A549 (cell line): ENCODE measurements around the gene PLEKHM2. TPM values are rescaled to one million over a fixed set of nuclear protein-coding genes. Genes with fewer than 3 reads are reported as not detected.

ENCODE experiments used
- ATAC-seq, 2 experiments: fragments of 200-7000 bp in 1 of 2; fragments of >200 bp in 1 of 2; cut with Nextera tagmentation in 1 of 2; cut with Tn5 transposase in 1 of 2; 3 replicates each; pipeline versions ENCODE4 v1.8.0 to v1.9.1; 2018 to 2020; ENCODE audit warnings: mild to moderate bottlenecking in 1 of 2, moderate library complexity in 1 of 2
- CTCF ChIA-PET: fragments of 300-600 bp; sonication (Branson Sonifier 250); formaldehyde crosslinking; extraction: SDS; loops from one replicate; lab custom pipeline; 2021; ENCODE audit warnings: antibody characterized with exemption, inconsistent platforms; lab: Yijun Ruan, JAX
- POLR2A ChIA-PET: fragments of 350-600 bp; formaldehyde crosslinking; extraction: SDS; loops from one replicate; lab custom pipeline; 2021; ENCODE audit warnings: antibody characterized with exemption, inconsistent platforms; lab: Yijun Ruan, JAX
- DNase-seq, 2 experiments: peaks; one replicate each; pipeline versions ENCODE4 v3.0.0 to v3.0.0-alpha.2; 2011 to 2016; ENCODE audit warnings: low read depth in 1 of 2, low spot score in 1 of 2
- FAIRE-seq: peaks from 2 replicates; lab custom pipeline; 2011; peaks lifted over from hg19 to GRCh38; lab: Jason Lieb, UNC
- H3K27ac ChIP-seq, 2 experiments: fragments of >200 bp; sonication (Bioruptor Twin); formaldehyde crosslinking; 3 replicates each; pipeline ENCODE4 v1.5.1; 2016 to 2017
- H3K4me1 ChIP-seq: fragments of >200 bp; sonication (Bioruptor Twin); formaldehyde crosslinking; 3 replicates; pipeline ENCODE4 v1.6.1; 2016
- H3K4me2 ChIP-seq: fragments of >200 bp; sonication (Bioruptor Twin); formaldehyde crosslinking; 3 replicates; pipeline ENCODE4 v1.6.1; 2016
- H3K4me3 ChIP-seq: fragments of >200 bp; sonication (Bioruptor Twin); formaldehyde crosslinking; 3 replicates; pipeline ENCODE4 v1.5.1; 2016
- H3K9me3 ChIP-seq: fragments of >200 bp; sonication (Bioruptor Twin); formaldehyde crosslinking; 3 replicates; pipeline ENCODE4 v1.6.1; 2016
- ATOH8 ChIP-seq: fragments of 250-450 bp; sonication (Bioruptor Pico); IDR thresholded peaks from 2 replicates; pipeline ENCODE4 v1.5.0; 2020; ENCODE audit warnings: low read depth, mild to moderate bottlenecking, moderate library complexity
- CBX8 ChIP-seq: fragments of 200-600 bp; sonication (generic); IDR thresholded peaks from 2 replicates; pipeline ENCODE4 v1.6.1; 2016
- CEBPB ChIP-seq, 2 experiments: fragments of >200 bp in 1 of 2; sonication (Bioruptor Twin) in 1 of 2; formaldehyde crosslinking in 1 of 2; IDR thresholded peaks; 2 replicates each; pipeline ENCODE4 v1.6.1; 2012 to 2016
- CHD4 ChIP-seq: fragments of 200-600 bp; sonication (generic); IDR thresholded peaks from 2 replicates; pipeline ENCODE4 v1.6.1; 2016; ENCODE audit warnings: antibody characterized with exemption, mild to moderate bottlenecking, borderline replicate concordance
- EHMT2 ChIP-seq: fragments of 200-600 bp; sonication (generic); IDR thresholded peaks from 2 replicates; pipeline ENCODE4 v1.6.1; 2016; ENCODE audit warnings: antibody characterized with exemption, low read depth, mild to moderate bottlenecking, moderate library complexity
- FOSL2 ChIP-seq, 2 experiments: fragments of 450-650 bp in 1 of 2; fragments of >200 bp in 1 of 2; sonication (Bioruptor Twin) in 1 of 2; formaldehyde crosslinking; IDR thresholded peaks; 2 replicates each; pipeline versions ENCODE4 v1.5.0 to v1.6.1; 2016 to 2020; ENCODE audit warnings: mild to moderate bottlenecking in 1 of 2, moderate library complexity in 1 of 2
- FOXS1 ChIP-seq: fragments of 250-450 bp; sonication (Bioruptor Pico); IDR thresholded peaks from 2 replicates; pipeline ENCODE4 v1.5.0; 2020; ENCODE audit warnings: mild to moderate bottlenecking, moderate library complexity
- HES2 ChIP-seq: fragments of >200 bp; sonication (Bioruptor Twin); formaldehyde crosslinking; IDR thresholded peaks from 2 replicates; pipeline ENCODE4 v1.6.1; 2016
- HOXB13 ChIP-seq: fragments of 250-450 bp; sonication (Bioruptor Pico); IDR thresholded peaks from 2 replicates; pipeline ENCODE4 v1.5.0; 2020; ENCODE audit warnings: low read depth, mild to moderate bottlenecking, moderate library complexity
- HOXB5 ChIP-seq: fragments of 250-450 bp; sonication (Bioruptor Pico); IDR thresholded peaks from 2 replicates; pipeline ENCODE4 v1.5.0; 2020; ENCODE audit warnings: mild to moderate bottlenecking, moderate library complexity
- KDM1A ChIP-seq: fragments of 200-600 bp; sonication (generic); IDR thresholded peaks from 2 replicates; pipeline ENCODE4 v1.6.1; 2016; ENCODE audit warnings: low read depth, mild to moderate bottlenecking
- KDM5A ChIP-seq: fragments of 200-600 bp; sonication (generic); IDR thresholded peaks from 2 replicates; pipeline ENCODE4 v1.6.1; 2016; ENCODE audit warnings: antibody characterized with exemption, mild to moderate bottlenecking
- MAZ ChIP-seq: fragments of 150-350 bp; IDR thresholded peaks from 2 replicates; pipeline ENCODE4 v1.6.1; 2014; ENCODE audit warnings: antibody characterized with exemption, low read depth, low read length, borderline replicate concordance
- NFE2L2 ChIP-seq: fragments of 150-350 bp; conservative IDR thresholded peaks from 2 replicates; pipeline ENCODE4 v1.6.1; 2014; ENCODE audit warnings: low read length
- RAD21 ChIP-seq, 2 experiments: fragments of >200 bp in 1 of 2; sonication (Bioruptor Twin) in 1 of 2; formaldehyde crosslinking in 1 of 2; IDR thresholded peaks in 1 of 2; conservative IDR thresholded peaks in 1 of 2; 2 replicates in 1 of 2; 3 replicates in 1 of 2; pipeline ENCODE4 v1.6.1; 2012 to 2018; ENCODE audit warnings: inconsistent platforms in 1 of 2
- RFX5 ChIP-seq: fragments of 450-650 bp; IDR thresholded peaks from 2 replicates; pipeline ENCODE4 v1.7.1; 2014; ENCODE audit warnings: antibody characterized with exemption, mild to moderate bottlenecking, moderate library complexity
- SREBF2 ChIP-seq: fragments of 450-650 bp; IDR thresholded peaks from 2 replicates; pipeline ENCODE4 v1.6.1; 2014; ENCODE audit warnings: mild to moderate bottlenecking, moderate library complexity
- ZFP36 ChIP-seq: fragments of 450-650 bp; IDR thresholded peaks from 2 replicates; pipeline ENCODE4 v1.6.1; 2014; ENCODE audit warnings: borderline replicate concordance; ENCODE audit not compliant: partially characterized antibody
- WGBS: methylation state at CpG from one replicate; pipeline ENCODE4 v1.1.6; 2017; ENCODE audit errors: missing lambda C conversion rate; 5-methylcytosine and 5-hydroxymethylcytosine counted together
- polyA plus RNA-seq, 4 experiments: library from polyadenylated mRNA; depleted of rRNA in 3 of 4; stranded (reverse); fragments of >200 nt; fragmentation: RNase III in 1 of 4; extraction: RNeasy Plus Mini Kit Qiagen cat#74134 plus additional on column Dnase treatment in 1 of 4; gene quantifications; 2 replicates in 3 of 4; 3 replicates in 1 of 4; pipeline ENCODE4 v1.2.3, GENCODE V29; 2011 to 2017
- TF ChIP-seq, protein P1 (sequence below): fragments of 200-600 bp; sonication (generic); IDR thresholded peaks from 2 replicates; pipeline ENCODE4 v1.6.1; 2016; ENCODE audit warnings: antibody characterized with exemption, mild to moderate bottlenecking, moderate library complexity

PLEKHM2 gene
- polyA plus RNA-seq, 2 of the 4 experiments (the other 2 are of a cell fraction) = 14.7 to 21.5 TPM

DNA sequence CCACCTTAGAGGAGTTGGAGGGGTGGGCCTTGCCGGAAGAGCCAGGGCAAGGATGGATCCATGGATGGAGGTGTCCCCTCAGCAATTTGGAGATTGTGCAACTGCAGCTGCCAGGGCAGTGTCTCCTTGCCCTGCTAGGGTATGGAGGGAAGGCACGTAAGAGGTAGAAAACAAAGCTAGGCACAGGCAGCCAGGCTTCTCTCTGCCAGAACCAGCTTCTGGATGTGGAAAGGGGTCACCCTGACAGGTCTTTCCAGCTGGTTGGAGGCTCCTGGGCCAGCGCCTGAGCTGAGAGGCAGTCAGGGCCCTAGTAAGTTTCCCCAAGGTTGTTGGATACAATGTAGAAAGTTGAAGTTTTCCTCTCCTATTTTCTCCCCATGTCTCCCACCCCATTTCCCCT, 36.7 kb downstream of the PLEKHM2 start:
- no peak for ATAC-seq
- CTCF ChIA-PET = interaction anchor here (1.0 to 5.5 kb wide), 3 partner anchors 10 to 29 kb away, joined by 3 to 31 read pairs (median 3); no protein-coding TSS in a partner anchor
- TF ChIP-seq FOSL2 (IDR thresholded peaks at IDR 0.05) = no peak
- TF ChIP-seq FOSL2 (CRISPR knock-in tag; IDR thresholded peaks at IDR 0.05) = no peak
- TF ChIP-seq MAZ = no peak
- no peak for TF ChIP-seq HOXB5
- TF ChIP-seq EHMT2 = no peak
- TF ChIP-seq CHD4 = no peak
- TF ChIP-seq KDM1A = no peak
- TF ChIP-seq RAD21 (conservative IDR thresholded peaks at IDR 0.05 in 1 of 2, IDR thresholded peaks at IDR 0.05 in 1 of 2) = no peak
- no peak for TF ChIP-seq HOXB13 (CRISPR knock-in tag)
- TF ChIP-seq KDM5A = no peak
- no peak for TF ChIP-seq CBX8
- FAIRE-seq = no peak
- 93% methylated on average over 3 of the region's 3 CpGs for WGBS
- DNase-seq = no peak
- Histone ChIP-seq H3K9me3 (no peaks in the 10 kb centered on the region), H3K4me3 (no peak overlapping the region), H3K4me1 (no peaks in the 10 kb centered on the region), H3K27ac (no peak overlapping the region), H3K4me2 (no peak overlapping the region)
- POLR2A ChIA-PET = no interaction called here

- ATAC-seq (no peak), FAIRE-seq (no peak)
- H3K4me3 ChIP-seq = no peak overlapping the region
- TF ChIP-seq, protein P1, sequence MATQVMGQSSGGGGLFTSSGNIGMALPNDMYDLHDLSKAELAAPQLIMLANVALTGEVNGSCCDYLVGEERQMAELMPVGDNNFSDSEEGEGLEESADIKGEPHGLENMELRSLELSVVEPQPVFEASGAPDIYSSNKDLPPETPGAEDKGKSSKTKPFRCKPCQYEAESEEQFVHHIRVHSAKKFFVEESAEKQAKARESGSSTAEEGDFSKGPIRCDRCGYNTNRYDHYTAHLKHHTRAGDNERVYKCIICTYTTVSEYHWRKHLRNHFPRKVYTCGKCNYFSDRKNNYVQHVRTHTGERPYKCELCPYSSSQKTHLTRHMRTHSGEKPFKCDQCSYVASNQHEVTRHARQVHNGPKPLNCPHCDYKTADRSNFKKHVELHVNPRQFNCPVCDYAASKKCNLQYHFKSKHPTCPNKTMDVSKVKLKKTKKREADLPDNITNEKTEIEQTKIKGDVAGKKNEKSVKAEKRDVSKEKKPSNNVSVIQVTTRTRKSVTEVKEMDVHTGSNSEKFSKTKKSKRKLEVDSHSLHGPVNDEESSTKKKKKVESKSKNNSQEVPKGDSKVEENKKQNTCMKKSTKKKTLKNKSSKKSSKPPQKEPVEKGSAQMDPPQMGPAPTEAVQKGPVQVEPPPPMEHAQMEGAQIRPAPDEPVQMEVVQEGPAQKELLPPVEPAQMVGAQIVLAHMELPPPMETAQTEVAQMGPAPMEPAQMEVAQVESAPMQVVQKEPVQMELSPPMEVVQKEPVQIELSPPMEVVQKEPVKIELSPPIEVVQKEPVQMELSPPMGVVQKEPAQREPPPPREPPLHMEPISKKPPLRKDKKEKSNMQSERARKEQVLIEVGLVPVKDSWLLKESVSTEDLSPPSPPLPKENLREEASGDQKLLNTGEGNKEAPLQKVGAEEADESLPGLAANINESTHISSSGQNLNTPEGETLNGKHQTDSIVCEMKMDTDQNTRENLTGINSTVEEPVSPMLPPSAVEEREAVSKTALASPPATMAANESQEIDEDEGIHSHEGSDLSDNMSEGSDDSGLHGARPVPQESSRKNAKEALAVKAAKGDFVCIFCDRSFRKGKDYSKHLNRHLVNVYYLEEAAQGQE = no peak
- TF ChIP-seq MAZ (no peak), SREBF2 (no peak), ATOH8 (CRISPR knock-in tag) (no peak), HES2 (no peak), HOXB5 (no peak), ZFP36 (no peak), RFX5 (no peak), FOXS1 (no peak), CEBPB (IDR thresholded peaks at IDR 0.05) (no peak), NFE2L2 (no peak)
- TF ChIP-seq, all 56 proteins: peak for 0
- WGBS = 92% methylated on average over 4 of the region's 4 CpGs
- no peak overlapping the region for H3K4me2 ChIP-seq
- H3K4me1 ChIP-seq = no peaks in the 10 kb centered on the region
- DNase-seq = no peak
- ChIA-PET CTCF (interaction anchor here (2.1 to 5.5 kb wide), 2 partner anchors 10 to 17 kb away, joined by 6 to 31 read pairs; no protein-coding TSS in a partner anchor), POLR2A (no interaction called here)
- no peaks in the 10 kb centered on the region for H3K9me3 ChIP-seq
- H3K27ac ChIP-seq = no peak overlapping the region
These were observed 38.3 kb downstream of the PLEKHM2 start for GRCh38 chr1:15722411-15722810.
